ENCODE results near the gene PHF20.
"Not testable (repeated sequence)": the region's sequence is repeated elsewhere in the genome, so short reads cannot be mapped to it uniquely, and the experiment has no call there.

Gene PHF20

GRCh38 chr20:35773154-35773751, 1.4 kb downstream of the PHF20 start:
- DNase-seq (ENCODE audit: low spot score): no peak
- Histone ChIP-seq H3K36me3 (ENCODE audit: low read depth) (peaks cover 23% of the 10 kb centered on the region), H3K27me3 (ENCODE audit: insufficient read depth, poor library complexity, severe bottlenecking) (no peaks in the 10 kb centered on the region), H3K4me1 (ENCODE audit: insufficient read depth, poor library complexity, severe bottlenecking) (peaks cover 38% of the 10 kb centered on the region), H3K27ac (ENCODE audit: poor library complexity, severe bottlenecking) (peak overlapping the region; percentile 61), H3K9me3 (ENCODE audit: severe bottlenecking) (no peaks in the 10 kb centered on the region), H3K4me3 (ENCODE audit: severe bottlenecking) (peak overlapping the region; percentile 91)
- ATAC-seq (ENCODE audit: low read depth): no peak
- TF ChIP-seq, protein P1, sequence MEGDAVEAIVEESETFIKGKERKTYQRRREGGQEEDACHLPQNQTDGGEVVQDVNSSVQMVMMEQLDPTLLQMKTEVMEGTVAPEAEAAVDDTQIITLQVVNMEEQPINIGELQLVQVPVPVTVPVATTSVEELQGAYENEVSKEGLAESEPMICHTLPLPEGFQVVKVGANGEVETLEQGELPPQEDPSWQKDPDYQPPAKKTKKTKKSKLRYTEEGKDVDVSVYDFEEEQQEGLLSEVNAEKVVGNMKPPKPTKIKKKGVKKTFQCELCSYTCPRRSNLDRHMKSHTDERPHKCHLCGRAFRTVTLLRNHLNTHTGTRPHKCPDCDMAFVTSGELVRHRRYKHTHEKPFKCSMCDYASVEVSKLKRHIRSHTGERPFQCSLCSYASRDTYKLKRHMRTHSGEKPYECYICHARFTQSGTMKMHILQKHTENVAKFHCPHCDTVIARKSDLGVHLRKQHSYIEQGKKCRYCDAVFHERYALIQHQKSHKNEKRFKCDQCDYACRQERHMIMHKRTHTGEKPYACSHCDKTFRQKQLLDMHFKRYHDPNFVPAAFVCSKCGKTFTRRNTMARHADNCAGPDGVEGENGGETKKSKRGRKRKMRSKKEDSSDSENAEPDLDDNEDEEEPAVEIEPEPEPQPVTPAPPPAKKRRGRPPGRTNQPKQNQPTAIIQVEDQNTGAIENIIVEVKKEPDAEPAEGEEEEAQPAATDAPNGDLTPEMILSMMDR (IDR thresholded peaks at IDR 0.05; ENCODE audit: poor library complexity, severe bottlenecking): no peak

- Histone ChIP-seq H3K27ac (ENCODE audit: poor library complexity, severe bottlenecking) (no peak overlapping the region), H3K4me3 (ENCODE audit: severe bottlenecking) (no peak overlapping the region), H3K36me3 (ENCODE audit: low read depth) (peaks cover 33% of the 10 kb centered on the region), H3K27me3 (ENCODE audit: insufficient read depth, poor library complexity, severe bottlenecking) (no peaks in the 10 kb centered on the region), H3K9me3 (ENCODE audit: severe bottlenecking) (no peaks in the 10 kb centered on the region), H3K4me1 (ENCODE audit: insufficient read depth, poor library complexity, severe bottlenecking) (peaks cover 29% of the 10 kb centered on the region)
- TF ChIP-seq, protein P1 (IDR thresholded peaks at IDR 0.05; ENCODE audit: poor library complexity, severe bottlenecking): no peak
- ATAC-seq (ENCODE audit: low read depth) (no peak), DNase-seq (ENCODE audit: low spot score) (no peak)
Observed at GRCh38 chr20:35774391-35774790, 2.6 kb downstream of the PHF20 start.

- Histone ChIP-seq H3K27ac (ENCODE audit: poor library complexity, severe bottlenecking) (no peak overlapping the region), H3K4me3 (ENCODE audit: severe bottlenecking) (no peak overlapping the region), H3K27me3 (ENCODE audit: insufficient read depth, poor library complexity, severe bottlenecking) (no peaks in the 10 kb centered on the region), H3K9me3 (ENCODE audit: severe bottlenecking) (no peaks in the 10 kb centered on the region), H3K4me1 (ENCODE audit: insufficient read depth, poor library complexity, severe bottlenecking) (peaks cover 27% of the 10 kb centered on the region), H3K36me3 (ENCODE audit: low read depth) (peaks cover 45% of the 10 kb centered on the region)
- DNase-seq (ENCODE audit: low spot score) (no peak), ATAC-seq (ENCODE audit: low read depth) (no peak)
- TF ChIP-seq, protein P1 (IDR thresholded peaks at IDR 0.05; ENCODE audit: poor library complexity, severe bottlenecking): no peak
Observed at GRCh38 chr20:35776513-35777101, 4.8 kb downstream of the PHF20 start.

DNA sequence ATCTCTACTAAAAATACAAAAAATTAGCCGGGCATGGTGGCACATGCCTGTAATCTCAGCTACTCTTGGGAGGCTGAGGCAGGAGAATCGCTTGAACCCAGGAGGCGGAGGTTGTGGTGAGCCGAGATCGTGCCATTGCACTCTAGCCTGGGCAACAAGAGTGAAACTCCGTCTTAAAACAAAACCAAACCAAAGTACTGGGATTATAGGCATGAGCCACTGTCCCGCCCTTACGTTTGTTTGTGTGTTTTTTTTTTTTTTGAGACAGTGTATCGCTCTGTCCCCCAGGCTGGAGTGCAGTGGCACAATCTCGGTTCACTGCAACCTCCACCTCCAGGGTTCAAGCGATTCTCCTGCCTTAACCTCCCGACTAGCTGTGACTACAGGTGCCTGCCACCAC, 12.0 kb downstream of the PHF20 start:
- not testable (repeated sequence) for DNase-seq (ENCODE audit: low spot score); H3K4me1 ChIP-seq (ENCODE audit: insufficient read depth, poor library complexity, severe bottlenecking); ATAC-seq (ENCODE audit: low read depth); H3K27ac ChIP-seq (ENCODE audit: poor library complexity, severe bottlenecking); H3K4me3 ChIP-seq (ENCODE audit: severe bottlenecking); H3K27me3 ChIP-seq (ENCODE audit: insufficient read depth, poor library complexity, severe bottlenecking); H3K9me3 ChIP-seq (ENCODE audit: severe bottlenecking)
- H3K36me3 ChIP-seq (ENCODE audit: low read depth): peaks cover 63% of the 10 kb centered on the region

- H3K27me3 ChIP-seq (ENCODE audit: insufficient read depth, poor library complexity, severe bottlenecking); H3K4me1 ChIP-seq (ENCODE audit: insufficient read depth, poor library complexity, severe bottlenecking); H3K27ac ChIP-seq (ENCODE audit: poor library complexity, severe bottlenecking); H3K9me3 ChIP-seq (ENCODE audit: severe bottlenecking); DNase-seq (ENCODE audit: low spot score); ATAC-seq (ENCODE audit: low read depth); H3K4me3 ChIP-seq (ENCODE audit: severe bottlenecking): not testable (repeated sequence)
- peaks cover 56% of the 10 kb centered on the region for H3K36me3 ChIP-seq (ENCODE audit: low read depth)
Observed at GRCh38 chr20:35785541-35785940, 13.7 kb downstream of the PHF20 start.

- Histone ChIP-seq H3K4me1 (ENCODE audit: insufficient read depth, poor library complexity, severe bottlenecking) (no peaks in the 10 kb centered on the region), H3K4me3 (ENCODE audit: severe bottlenecking) (no peak overlapping the region), H3K9me3 (ENCODE audit: severe bottlenecking) (no peaks in the 10 kb centered on the region), H3K27me3 (ENCODE audit: insufficient read depth, poor library complexity, severe bottlenecking) (no peaks in the 10 kb centered on the region), H3K27ac (ENCODE audit: poor library complexity, severe bottlenecking) (no peak overlapping the region), H3K36me3 (ENCODE audit: low read depth) (peaks cover 35% of the 10 kb centered on the region)
- DNase-seq (ENCODE audit: low spot score) (no peak), ATAC-seq (ENCODE audit: low read depth) (no peak)
- TF ChIP-seq, protein P1 (IDR thresholded peaks at IDR 0.05; ENCODE audit: poor library complexity, severe bottlenecking): no peak
Observed at GRCh38 chr20:35788796-35789195, 17.0 kb downstream of the PHF20 start.
